SIG-M5 treated with dmso at 0.1 percent for 504 hours (cell line): Measurements from ENCODE around the gene ABCC1.
"Not testable (repeated sequence)": the region's sequence is repeated elsewhere in the genome, so short reads cannot be mapped to it uniquely, and the experiment has no call there.

Experiments used
- DNase-seq: peaks from one replicate; lab custom pipeline; 2025; ENCODE audit not compliant: unreplicated experiment; lab: John Stamatoyannopoulos, UW

Gene ABCC1

GRCh38 chr16:16133943-16134604, 184.7 kb downstream of the ABCC1 start:
- no peak for DNase-seq

GRCh38 chr16:16136588-16136987, 187.2 kb downstream of the ABCC1 start:
- no peak for DNase-seq

GRCh38 chr16:16137110-16137509, 187.7 kb downstream of the ABCC1 start:
- no peak for DNase-seq

- DNase-seq = no peak
Observed at GRCh38 chr16:16138034-16138635, 188.7 kb downstream of the ABCC1 start.

- no peak for DNase-seq
Observed at GRCh38 chr16:16139061-16139460, 189.6 kb downstream of the ABCC1 start.

- DNase-seq = no peak
Observed at GRCh38 chr16:16139806-16140205, 190.4 kb downstream of the ABCC1 start.

GRCh38 chr16:16140537-16140936, 191.1 kb downstream of the ABCC1 start:
- no peak for DNase-seq

GRCh38 chr16:16141141-16141540, 191.7 kb downstream of the ABCC1 start:
- no peak for DNase-seq

- DNase-seq = no peak
Observed at GRCh38 chr16:16141784-16142396, 192.5 kb downstream of the ABCC1 start.

GRCh38 chr16:16143038-16143763, 193.8 kb downstream of the ABCC1 start:
- DNase-seq = peak; percentile 66

GRCh38 chr16:16143931-16144330, 194.5 kb downstream of the ABCC1 start:
- DNase-seq = no peak

- DNase-seq = no peak
Observed at GRCh38 chr16:16144416-16144815, 195.0 kb downstream of the ABCC1 start.

- no peak for DNase-seq
Observed at GRCh38 chr16:16145286-16145685, 195.9 kb downstream of the ABCC1 start.

- no peak for DNase-seq
Observed at GRCh38 chr16:16146380-16147315, 197.2 kb downstream of the ABCC1 start.

- DNase-seq = no peak
Observed at GRCh38 chr16:16147316-16147999, 198.0 kb downstream of the ABCC1 start.

GRCh38 chr16:16148000-16148599, 198.7 kb downstream of the ABCC1 start:
- not testable (repeated sequence) for DNase-seq

- DNase-seq = no peak
Observed at GRCh38 chr16:16148755-16149154, 199.3 kb downstream of the ABCC1 start.

- DNase-seq = no peak
Observed at GRCh38 chr16:16149710-16150116, 200.3 kb downstream of the ABCC1 start.

- DNase-seq = no peak
Observed at GRCh38 chr16:16150117-16150877, 200.9 kb downstream of the ABCC1 start.
